ENCODE measurements around the gene RNF149. TPM values are rescaled to one million over a fixed set of nuclear protein-coding genes. Genes with fewer than 3 reads are reported as not detected.
"Not testable (repeated sequence)": the region's sequence is repeated elsewhere in the genome, so short reads cannot be mapped to it uniquely, and the experiment has no call there.

Gene RNF149
- total RNA-seq, 1 donor from 2014 or later = 48.3 TPM

GRCh38 chr2:101354420-101355311 lies 46.2 kb upstream of the RNF149 start:
- POLR2A ChIA-PET = interaction anchor here (0.5 kb wide), 1 partner anchor 9 kb away, joined by 3 read pairs; no protein-coding TSS in a partner anchor
- TF ChIP-seq, protein P1, sequence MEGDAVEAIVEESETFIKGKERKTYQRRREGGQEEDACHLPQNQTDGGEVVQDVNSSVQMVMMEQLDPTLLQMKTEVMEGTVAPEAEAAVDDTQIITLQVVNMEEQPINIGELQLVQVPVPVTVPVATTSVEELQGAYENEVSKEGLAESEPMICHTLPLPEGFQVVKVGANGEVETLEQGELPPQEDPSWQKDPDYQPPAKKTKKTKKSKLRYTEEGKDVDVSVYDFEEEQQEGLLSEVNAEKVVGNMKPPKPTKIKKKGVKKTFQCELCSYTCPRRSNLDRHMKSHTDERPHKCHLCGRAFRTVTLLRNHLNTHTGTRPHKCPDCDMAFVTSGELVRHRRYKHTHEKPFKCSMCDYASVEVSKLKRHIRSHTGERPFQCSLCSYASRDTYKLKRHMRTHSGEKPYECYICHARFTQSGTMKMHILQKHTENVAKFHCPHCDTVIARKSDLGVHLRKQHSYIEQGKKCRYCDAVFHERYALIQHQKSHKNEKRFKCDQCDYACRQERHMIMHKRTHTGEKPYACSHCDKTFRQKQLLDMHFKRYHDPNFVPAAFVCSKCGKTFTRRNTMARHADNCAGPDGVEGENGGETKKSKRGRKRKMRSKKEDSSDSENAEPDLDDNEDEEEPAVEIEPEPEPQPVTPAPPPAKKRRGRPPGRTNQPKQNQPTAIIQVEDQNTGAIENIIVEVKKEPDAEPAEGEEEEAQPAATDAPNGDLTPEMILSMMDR (IDR thresholded peaks at IDR 0.05) = no peak
- H3K27me3 Mint-ChIP-seq = no peaks in the 10 kb centered on the region
- H3K36me3 Mint-ChIP-seq (ENCODE audit: low read depth) = no peaks in the 10 kb centered on the region
- H3K27ac Mint-ChIP-seq = no peak overlapping the region
- CTCF ChIA-PET = no interaction called here
- DNase-seq (no peak), ATAC-seq (ENCODE audit: low read depth) (no peak)
- intact Hi-C loops (cut with micrococcal nuclease) = no loop called here
- H3K9me3 Mint-ChIP-seq = no peaks in the 10 kb centered on the region
- no peaks in the 10 kb centered on the region for H3K4me1 Mint-ChIP-seq
- H3K4me3 Mint-ChIP-seq = no peak overlapping the region

GRCh38 chr2:101352631-101353030 lies 44.1 kb upstream of the RNF149 start:
- DNase-seq; intact Hi-C loops (cut with micrococcal nuclease); H3K27ac Mint-ChIP-seq; H3K27me3 Mint-ChIP-seq; H3K4me3 Mint-ChIP-seq; H3K36me3 Mint-ChIP-seq (ENCODE audit: low read depth); H3K9me3 Mint-ChIP-seq; POLR2A ChIA-PET; ATAC-seq (ENCODE audit: low read depth); H3K4me1 Mint-ChIP-seq: not testable (repeated sequence)
- CTCF ChIA-PET = interaction anchor here (1.1 kb wide), 1 partner anchor 10 kb away, joined by 3 read pairs; no protein-coding TSS in a partner anchor

DNA sequence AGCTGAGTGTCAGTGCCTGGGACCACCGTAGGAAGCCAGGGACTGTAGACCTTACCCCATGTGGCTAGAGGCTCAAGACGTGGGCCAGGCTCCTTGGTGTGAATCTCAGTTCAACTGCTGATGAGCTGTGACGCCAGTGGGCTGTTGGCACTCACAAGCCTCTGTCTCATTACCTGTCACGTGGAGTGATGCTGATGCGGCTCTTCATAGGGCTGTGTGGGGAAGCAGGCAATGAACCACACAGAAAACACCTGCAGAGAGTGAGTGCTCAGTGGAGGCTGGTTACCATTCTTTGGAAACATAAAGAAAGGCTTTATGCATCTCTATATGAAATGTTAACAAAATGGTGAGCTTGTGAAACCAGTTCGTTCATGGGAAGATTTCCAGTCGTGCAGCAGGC lies 42.7 kb upstream of the RNF149 start:
- no peak overlapping the region for H3K27ac Mint-ChIP-seq
- H3K27me3 Mint-ChIP-seq = no peaks in the 10 kb centered on the region
- intact Hi-C loops (cut with micrococcal nuclease) = no loop called here
- H3K4me3 Mint-ChIP-seq = no peak overlapping the region
- H3K9me3 Mint-ChIP-seq = no peaks in the 10 kb centered on the region
- no peak for ATAC-seq (ENCODE audit: low read depth)
- DNase-seq = no peak
- TF ChIP-seq, protein P1 (IDR thresholded peaks at IDR 0.05) = no peak
- no peaks in the 10 kb centered on the region for H3K36me3 Mint-ChIP-seq (ENCODE audit: low read depth)
- ChIA-PET CTCF (no interaction called here), POLR2A (no interaction called here)
- peaks cover 2% of the 10 kb centered on the region for H3K4me1 Mint-ChIP-seq

- Mint-ChIP-seq H3K4me3 (no peak overlapping the region), H3K4me1 (peaks cover 2% of the 10 kb centered on the region), H3K36me3 (ENCODE audit: low read depth) (no peaks in the 10 kb centered on the region), H3K9me3 (no peaks in the 10 kb centered on the region), H3K27ac (no peak overlapping the region), H3K27me3 (no peaks in the 10 kb centered on the region)
- TF ChIP-seq, protein P1 (IDR thresholded peaks at IDR 0.05) = no peak
- ATAC-seq (ENCODE audit: low read depth) (no peak), DNase-seq (no peak)
- ChIA-PET POLR2A (no interaction called here), CTCF (interaction anchor here (0.7 to 1.4 kb wide), 4 partner anchors 11 to 478 kb away, joined by 3 to 5 read pairs (median 4); no protein-coding TSS in a partner anchor)
- intact Hi-C loops (cut with micrococcal nuclease) = no loop called here
Observed at GRCh38 chr2:101349893-101350662, 41.6 kb upstream of the RNF149 start.

DNA sequence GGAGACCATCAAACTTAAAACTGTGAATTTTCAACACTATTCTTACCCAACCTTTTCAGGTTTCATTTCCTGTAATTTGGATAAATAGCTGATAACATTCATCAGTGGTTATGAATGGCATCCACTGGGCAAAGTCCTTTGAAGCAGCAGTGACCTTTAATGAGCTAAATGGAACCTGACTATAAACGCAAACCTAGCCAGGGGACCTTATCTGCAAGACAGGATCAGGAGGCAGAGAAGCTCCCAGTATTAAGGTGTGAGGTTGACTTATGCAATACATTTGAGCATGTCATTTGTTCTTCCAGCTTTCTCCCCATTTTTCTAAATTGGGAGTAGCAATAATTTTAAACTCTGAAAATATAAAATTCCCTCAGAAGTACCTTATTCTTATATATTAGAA lies 40.4 kb upstream of the RNF149 start:
- no peak for ATAC-seq (ENCODE audit: low read depth)
- DNase-seq = no peak
- TF ChIP-seq, protein P1 (IDR thresholded peaks at IDR 0.05) = no peak
- Mint-ChIP-seq H3K4me3 (no peak overlapping the region), H3K36me3 (ENCODE audit: low read depth) (no peaks in the 10 kb centered on the region), H3K27me3 (no peaks in the 10 kb centered on the region), H3K27ac (no peak overlapping the region), H3K9me3 (no peaks in the 10 kb centered on the region), H3K4me1 (peaks cover 2% of the 10 kb centered on the region)
- CTCF ChIA-PET = interaction anchor here (1.0 kb wide), 1 partner anchor 525 kb away, joined by 4 read pairs; no protein-coding TSS in a partner anchor
- intact Hi-C loops (cut with micrococcal nuclease) = no loop called here
- POLR2A ChIA-PET = interaction anchor here (0.6 kb wide), 1 partner anchor 171 kb away, joined by 8 read pairs; no protein-coding TSS in a partner anchor

All from activated B cell treated with CpG ODN at 0.5 μM for 24 hours (primary cell).